GM21619 (cell line): ENCODE measurements around the gene SNRK.

Experiments used
- ATAC-seq: cut with Tn5 transposase; IDR thresholded peaks from one replicate; pipeline ENCODE4 v1.9.1; 2021; ENCODE audit not compliant: unreplicated experiment

The SNRK gene

DNA sequence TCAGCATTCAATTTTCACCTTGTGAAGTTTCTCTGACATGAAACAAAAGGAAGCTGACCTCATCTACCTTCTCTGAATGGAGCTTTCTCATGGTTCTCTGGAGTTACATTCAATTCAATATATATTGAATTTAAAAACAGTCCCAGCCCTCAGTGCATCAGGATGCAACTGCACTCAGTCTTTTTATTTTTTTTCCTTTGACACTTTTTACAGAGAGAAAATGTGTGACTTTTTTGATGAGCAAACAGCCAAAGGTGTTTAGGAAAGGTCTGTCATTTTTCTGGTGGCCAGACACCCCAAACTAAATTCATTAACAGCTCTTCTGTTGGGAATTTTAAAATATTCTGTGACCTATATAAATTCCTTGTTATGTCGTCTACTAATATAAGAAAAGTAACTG is 19.3 kb upstream of the SNRK start:
- no peak for ATAC-seq

DNA sequence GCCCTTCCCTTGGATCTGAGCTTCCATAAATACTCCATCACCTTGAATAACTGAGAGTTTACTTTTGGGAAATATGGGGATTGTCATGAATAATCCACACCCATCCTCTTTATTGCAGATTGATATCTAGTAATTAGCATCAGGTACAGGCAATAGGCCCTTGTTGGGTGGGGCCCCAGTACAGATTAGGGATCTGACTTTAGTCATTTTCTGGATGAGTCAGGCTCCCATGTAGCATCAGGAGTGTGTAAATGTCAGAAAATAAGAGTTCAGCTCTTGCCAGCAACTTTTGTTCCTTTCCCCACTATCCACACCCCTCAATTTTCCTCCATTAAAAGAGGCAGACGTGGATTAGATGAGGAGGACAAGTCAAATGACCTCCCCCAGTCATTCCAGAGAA is 17.7 kb upstream of the SNRK start:
- no peak for ATAC-seq

DNA sequence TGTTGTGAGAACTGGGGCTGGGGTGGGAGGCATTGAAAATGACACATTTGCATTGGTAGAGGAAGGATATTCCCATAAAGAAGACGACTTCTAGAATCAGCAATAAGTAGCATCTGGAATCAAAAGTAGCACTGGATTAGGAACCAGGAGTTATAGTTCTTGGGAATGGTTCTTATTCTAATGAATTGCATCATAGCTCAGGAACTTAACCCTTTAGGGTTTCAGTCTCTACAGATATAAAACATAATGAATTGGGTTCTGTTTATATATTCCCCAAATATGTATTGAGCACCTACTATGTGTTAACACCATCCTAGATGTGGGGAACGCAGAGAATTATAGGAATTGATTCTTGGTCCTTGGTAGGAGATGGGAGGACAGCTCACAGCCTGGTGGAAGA is 16.3 kb upstream of the SNRK start:
- ATAC-seq = no peak

DNA sequence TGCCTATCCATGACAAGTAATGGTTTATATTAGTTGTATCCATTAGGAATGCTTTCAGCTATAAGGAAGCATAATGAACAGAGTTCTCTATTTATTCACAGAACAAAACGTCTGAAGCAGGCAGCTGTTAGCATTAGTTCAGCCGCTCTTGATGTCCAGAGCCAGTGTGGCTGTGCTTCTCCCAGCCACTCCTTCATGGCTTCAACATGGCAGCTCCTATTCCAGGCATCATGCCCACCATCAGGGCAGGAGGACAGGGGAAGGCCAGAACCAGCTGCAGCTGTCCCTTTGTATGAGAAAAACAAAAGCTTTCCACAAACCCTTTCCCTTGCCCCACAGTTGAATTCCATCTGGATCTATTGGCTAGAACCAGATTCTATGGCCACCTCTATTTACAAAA is 12.9 kb upstream of the SNRK start:
- no peak for ATAC-seq

DNA sequence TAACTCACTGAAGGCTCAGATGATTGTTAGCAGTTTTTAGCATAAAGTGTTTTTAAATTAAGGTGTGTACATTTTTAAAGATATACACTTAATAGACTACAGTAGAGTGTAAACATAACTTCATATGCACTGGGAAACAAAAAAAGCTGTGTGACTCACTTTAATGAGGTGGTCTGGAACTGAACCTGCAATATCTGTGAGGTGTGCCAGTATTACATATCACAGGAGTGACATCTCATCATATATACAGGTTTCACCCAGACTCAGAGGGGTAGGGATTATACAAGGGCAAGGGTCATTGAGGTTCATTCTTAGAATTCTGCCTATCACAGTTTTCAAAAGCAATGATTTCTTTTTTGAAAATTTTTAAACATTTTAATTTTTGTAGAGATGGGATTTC is 7.3 kb upstream of the SNRK start:
- no peak for ATAC-seq

DNA sequence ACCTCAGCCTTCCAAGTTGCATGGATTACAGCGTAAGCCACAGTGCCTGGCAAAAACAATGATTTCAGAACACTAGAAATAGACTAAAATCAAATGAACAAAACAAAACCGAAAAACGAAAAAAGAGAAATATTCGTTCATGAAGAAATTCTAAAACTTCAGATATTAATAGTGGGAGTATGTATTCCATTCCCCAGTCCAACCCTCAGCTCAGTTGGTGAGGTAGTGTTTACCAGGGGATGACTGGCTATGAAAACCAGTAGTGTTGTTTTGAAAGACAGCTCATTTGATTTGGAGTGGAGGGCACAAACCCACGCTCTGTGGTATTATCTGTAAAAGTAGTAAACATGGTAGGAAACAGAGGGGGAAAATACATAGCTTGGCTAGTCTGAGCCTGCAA is 6.8 kb upstream of the SNRK start:
- ATAC-seq = no peak

DNA sequence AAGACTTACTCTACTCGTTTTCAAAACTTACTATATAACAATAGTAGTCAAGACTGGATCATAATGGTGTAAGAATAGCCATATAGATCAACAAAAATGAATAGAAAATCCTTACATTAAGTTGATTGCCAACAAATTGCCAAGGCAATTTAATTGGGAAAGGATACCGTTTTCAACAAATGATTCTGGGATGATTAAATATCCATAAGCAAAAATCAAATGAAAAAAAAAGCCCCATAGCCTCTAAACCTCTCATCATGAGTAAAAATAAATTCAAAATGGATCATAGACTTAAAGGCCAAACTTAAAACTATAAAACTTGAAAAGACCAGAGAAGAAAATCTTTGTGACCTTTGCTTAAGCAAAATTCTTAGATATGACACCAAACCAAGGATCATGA is 5.3 kb upstream of the SNRK start:
- no peak for ATAC-seq

DNA sequence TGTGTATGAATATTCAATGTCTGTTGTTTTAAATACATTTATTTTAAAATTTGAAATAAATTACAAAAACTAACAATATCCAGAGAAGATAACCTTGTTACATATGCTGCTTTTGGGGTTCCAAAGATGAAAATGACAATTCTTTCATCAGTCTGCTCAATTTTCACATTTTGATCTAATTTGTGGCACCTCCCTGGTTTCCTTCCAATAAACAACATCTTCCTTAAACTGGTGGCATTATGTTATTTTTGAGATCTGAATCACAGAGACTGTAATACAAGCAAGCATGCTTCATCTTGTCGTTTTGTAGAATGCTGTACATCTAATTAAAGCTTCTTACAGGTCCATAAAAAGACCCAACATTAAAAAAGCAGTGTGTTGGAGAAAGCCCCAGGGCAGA is 2.2 kb upstream of the SNRK start:
- ATAC-seq = no peak

DNA sequence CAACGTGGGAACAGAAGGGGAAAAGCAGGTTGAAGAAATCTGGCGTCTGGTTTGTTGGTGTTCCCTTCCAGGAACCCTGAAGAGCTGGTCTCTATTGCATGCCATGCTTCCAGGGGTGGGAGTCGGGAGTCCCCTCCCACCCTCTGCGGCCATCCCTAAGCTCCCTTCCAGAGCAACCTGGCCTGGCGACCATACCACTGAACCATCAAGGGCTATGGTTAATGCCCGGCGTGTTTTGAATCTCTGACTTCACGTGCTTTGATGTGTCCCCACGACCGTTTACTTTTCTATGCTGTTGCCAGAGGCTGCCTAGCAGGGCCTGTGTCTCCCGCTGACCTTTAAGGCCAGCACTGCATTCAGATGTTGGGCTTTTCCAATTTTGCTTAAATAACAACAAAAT is 696 bp upstream of the SNRK start:
- no peak for ATAC-seq

DNA sequence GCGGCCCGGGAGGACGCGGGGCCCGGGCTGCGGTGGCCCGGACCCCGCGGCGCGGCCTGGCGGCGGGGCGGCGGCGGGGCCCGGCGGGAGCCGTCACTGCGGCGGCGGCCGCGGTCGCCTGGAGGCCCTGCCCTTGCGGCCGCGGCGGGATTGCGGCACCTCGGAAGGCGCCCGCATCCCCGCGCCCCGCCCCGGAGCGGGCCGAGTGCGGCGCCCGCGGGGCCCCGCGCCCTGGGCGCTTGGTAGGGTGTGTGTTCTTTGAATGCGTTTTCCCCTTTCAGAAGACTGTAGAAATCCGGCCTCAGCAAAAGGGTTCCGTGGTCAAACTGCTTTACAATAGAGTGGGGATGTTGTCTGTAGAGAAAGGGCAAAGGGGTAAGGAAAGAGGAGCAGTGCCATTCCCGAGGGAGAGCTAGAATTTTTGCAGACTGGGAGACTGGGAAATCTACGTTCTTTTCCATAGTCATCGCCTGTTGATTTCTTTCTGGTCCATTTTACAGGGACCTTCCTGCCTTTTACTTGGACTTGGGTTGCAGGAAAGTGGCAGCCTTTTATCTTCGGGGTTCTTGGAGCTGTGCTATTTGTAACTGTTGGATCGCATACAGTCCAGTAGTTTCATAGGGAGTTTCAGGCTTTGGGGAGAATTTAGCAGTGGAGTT is 630 bp downstream of the SNRK start:
- ATAC-seq = peak; percentile 28

DNA sequence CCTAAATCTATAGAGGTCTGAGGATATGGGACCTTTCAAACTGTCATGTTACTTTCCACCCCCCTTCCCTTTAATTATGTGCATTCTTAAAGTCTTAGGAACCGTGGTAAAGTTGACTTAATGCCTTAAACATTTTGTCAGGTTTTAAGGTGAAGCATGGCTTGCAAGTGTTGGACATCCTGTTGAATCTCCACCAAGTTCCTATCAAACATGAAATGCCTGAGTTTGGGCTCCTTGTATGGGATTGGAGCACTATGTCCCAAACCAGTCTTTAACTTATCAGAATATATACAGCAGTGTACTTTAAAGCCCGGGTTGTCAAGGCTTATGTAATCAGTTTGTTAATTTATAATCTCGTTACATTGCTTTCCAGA is 1.1 kb downstream of the SNRK start:
- no peak for ATAC-seq

DNA sequence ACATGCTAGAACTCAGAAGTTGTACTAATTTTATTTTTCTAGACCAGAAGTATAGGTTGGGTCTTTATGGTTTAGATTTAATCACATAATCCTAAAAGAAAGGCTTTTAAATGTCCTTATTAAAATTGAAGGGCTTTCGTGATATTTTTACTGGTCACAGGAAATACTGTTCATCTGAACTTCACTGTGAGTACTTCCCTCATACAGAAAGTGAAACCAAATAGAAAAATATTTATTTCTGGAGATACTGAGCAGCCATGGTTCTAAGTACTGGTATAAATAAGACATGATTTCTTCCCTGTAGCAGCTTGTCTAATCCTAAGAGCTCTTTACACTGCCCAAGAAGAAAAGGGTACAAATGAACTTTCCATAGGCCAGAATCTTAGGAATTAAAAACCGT is 2.0 kb downstream of the SNRK start:
- peak; percentile 28 for ATAC-seq

DNA sequence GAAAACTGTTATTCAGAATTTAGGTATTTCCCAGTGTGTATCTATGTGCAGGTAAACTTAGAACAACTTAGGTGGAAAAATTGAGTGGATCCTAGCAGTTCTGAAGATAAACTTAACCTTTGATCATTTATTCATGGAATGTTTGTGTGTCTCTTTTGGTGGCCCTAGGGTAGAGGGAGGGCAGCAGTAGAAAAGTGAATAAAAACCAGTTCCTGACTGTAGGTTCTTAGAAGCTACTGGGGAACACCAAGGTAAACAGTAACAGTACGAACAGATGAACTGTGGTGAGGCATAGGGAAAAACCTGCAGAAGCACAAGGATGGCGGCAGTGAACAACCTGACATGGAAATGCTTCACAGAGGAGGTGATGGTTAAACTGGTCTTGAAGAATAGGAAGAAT is 2.5 kb downstream of the SNRK start:
- ATAC-seq = no peak

DNA sequence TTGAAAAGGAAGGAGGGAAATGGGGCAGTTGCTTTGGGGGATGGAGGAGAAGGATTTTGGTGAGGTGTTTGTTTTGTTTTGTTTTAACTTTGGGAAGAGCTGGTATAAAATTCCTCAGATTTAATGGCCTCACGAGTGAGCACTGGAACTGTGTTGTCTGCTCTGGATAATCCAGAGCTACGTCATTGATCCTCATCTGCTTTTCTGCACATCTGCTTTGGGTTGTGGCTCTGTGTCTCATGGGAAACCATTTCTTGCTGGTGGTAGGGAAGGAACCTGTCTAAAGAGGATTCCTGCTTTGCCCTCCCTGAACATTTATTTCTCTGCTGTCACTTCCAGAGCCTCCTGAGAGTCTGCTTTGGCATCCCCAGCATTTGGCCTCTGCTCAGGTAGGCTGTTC is 3.1 kb downstream of the SNRK start:
- no peak for ATAC-seq

DNA sequence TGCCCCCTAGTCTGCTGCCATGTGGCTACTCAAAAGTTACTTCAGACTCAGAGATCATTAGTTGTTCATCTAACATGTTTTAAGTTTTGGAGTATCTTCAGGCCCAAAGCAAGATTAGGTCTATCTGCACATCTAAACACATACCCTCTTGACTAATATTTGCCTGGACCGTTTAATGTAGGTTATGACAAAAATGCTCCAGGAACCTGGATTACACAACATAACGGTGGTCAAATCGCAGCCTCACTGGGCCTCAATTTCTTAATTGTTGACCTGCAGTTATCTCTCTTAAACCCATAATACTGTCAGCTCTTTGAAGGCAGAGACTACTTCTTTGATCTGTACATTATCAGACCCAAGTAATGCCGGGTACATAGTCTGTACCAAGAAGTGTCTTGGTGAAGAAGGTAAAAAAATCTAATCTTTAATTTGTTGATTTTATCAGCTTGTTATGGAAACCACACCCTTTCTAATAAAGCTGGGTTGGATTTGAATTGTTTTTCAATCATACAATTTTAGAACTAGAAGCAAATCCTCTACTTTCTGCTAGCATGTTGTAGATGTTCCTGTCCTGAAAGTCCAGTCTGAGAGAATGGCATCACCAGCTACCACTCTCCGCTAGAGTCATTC is 3.6 kb downstream of the SNRK start:
- ATAC-seq = no peak

DNA sequence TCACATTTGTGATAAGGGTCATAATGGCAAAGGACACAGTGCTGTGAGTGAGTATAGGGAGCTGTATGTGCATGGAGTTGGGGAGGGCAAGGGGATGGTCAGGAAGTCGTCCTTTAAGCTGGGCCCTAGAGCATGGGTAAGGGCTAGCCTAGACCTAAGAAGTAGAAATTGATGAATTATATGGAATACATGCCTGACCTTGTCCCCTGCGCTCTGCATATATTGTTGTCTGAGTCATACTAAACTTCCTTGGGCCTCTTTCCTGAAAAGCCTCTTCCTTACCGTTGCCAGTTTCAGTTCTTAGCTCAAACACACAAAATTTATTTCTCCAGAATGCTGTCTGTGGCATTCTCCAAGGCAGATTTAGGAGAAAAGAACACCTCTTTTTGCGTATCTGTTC is 4.6 kb downstream of the SNRK start:
- no peak for ATAC-seq

DNA sequence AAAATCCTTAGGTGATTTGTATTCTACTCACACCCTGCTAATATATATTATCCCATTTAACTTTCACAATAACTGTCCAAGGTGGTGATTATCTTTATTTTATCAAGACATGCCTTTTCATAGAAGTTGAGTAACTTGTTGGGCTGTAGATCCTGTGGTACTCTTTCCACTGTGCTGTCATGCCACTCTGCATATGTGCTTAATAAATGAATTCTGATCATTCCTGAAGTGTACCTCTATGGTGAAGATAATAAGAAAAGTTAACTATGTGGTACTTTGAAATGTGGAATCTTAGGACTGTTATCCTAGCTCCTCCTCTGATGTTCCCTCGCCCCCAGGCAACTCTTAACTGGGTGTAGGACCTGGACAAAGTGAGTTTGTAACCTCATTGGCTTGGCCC is 5.2 kb downstream of the SNRK start:
- ATAC-seq = no peak

DNA sequence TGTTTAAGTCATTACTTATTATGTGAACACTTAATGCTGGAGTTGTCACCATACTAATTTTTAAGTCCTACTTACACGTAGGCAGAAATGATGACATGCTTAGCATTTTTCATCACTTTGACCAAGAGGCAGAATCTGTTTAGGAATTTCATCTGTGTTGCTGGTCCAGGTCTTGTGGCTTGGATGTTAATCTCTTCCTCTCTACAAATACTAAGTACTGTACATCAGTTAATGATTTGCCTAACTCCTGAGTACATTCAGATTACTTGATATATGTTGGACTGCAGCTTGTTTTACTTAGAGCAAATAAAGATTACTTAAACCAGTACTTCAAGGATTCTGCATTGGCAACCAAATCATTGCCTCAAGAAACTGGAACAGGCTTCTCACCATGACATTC is 8.6 kb downstream of the SNRK start:
- ATAC-seq = no peak

DNA sequence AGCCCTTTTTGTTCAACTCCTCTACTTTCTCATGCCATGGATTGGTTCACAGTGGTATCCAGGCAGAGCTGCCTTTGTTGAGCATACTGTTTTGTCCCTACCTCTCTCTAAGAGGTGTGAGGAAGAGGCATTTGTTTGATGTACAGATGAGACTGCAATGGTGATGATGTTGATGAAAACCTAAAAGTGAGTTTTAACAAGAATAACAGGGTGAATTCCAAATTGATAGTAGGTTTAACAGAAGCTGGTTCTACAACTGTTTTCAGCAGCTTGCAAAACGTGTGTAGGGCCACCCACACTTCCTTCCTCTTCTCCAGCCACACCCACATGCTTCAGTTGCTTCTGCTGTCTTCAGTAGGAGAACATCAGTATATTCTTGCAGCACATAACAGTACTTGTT is 10.2 kb downstream of the SNRK start:
- peak; percentile 79 for ATAC-seq

DNA sequence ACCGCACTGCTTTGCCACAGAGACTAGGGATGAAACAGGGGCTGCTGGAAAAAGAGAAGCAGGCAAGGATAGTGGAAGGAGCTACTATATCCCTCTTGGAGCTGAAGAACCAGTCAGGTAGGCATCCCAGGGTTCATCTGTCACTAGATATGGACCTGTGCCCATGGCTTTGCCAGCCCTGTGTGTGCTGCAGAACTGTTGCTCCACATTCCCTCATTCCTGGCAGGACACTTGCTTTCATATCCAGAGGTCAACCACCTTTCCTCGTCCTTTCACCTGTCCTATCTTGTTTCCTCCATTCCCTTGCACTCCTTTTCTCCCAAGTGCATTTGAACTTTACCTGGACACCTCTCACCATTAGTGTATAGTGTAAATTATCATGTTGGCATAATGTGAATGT is 12.0 kb downstream of the SNRK start:
- ATAC-seq = no peak

DNA sequence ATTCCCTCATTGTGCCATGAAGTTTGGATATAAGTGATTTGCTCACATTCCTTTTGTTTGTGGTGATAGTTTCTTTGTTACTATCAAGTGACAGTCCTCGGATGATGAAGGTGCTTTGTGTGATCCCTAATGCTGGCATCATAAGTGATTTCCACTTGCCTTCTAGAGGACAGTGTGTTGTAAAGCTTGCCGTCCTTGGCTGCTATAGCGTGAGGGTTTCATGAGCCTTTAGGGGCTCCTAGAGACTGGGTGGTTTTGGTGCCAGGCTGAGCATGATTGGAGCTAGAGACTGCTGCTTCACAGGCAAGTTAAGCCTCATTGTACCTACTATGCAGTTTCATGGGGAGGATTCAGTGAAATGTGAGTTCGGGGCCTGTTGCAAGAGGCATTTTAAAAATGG is 12.4 kb downstream of the SNRK start:
- ATAC-seq = no peak

DNA sequence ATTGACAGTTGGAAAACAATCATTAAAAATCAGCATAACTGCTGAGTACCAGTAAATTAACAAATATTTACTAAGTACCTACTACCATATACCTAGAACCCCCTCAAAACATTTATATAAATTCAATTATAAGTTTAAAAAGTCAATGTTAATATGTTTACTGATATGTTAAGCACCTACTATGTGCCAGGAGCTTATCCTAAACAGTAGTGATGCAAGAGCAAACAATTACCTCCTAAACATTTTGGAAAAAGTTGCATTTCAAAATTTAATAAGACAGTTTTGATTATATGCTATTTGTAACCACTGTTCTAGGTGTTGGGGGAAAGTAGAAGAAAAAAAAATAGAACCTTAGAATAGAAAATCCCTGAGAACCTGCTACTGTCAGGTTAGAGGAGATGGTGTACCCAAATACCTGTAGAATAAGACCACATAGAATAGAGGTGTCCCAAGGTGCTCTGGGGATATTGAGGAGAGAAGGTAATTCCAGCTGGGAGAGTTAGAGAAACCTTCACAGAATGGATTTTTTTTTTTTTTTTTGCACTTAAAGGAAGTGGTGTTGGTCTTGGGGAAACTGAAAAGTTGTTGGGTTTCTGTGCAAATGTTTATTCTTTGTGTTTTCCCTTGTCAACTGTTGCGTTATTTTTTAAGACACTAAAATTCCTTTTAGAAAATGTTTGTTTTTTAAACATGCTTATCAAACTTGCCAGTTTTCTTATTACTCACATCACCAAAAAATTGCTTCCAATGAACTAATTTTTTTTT is 16.0 kb downstream of the SNRK start:
- ATAC-seq = no peak

DNA sequence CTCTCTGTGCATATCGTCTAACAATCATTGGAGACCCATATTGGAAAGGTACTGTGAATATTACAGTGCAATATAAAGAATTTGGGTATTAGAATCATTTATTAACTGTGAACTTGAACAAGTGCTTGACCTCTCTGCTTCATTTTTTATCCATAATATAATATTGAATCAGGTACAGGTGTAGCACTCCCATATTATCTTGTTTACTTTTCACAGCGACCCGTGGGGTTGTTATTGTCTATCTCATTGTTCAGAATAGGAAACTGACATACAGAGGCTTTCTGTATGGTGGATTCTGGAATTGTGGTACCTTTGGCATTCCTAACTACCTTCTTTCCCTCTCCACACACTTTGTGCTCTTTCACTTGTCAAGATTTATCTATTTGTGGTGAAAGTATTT is 17.8 kb downstream of the SNRK start:
- ATAC-seq = no peak
